GM19452 (cell line): ENCODE data around the gene SORCS1.

Source experiments
- ATAC-seq: cut with Tn5 transposase; IDR thresholded peaks from one replicate; pipeline ENCODE4 v1.9.1; 2021; ENCODE audit not compliant: unreplicated experiment

SORCS1 gene

GRCh38 chr10:107104026-107104652 lies 60.4 kb downstream of the SORCS1 start:
- no peak for ATAC-seq

DNA sequence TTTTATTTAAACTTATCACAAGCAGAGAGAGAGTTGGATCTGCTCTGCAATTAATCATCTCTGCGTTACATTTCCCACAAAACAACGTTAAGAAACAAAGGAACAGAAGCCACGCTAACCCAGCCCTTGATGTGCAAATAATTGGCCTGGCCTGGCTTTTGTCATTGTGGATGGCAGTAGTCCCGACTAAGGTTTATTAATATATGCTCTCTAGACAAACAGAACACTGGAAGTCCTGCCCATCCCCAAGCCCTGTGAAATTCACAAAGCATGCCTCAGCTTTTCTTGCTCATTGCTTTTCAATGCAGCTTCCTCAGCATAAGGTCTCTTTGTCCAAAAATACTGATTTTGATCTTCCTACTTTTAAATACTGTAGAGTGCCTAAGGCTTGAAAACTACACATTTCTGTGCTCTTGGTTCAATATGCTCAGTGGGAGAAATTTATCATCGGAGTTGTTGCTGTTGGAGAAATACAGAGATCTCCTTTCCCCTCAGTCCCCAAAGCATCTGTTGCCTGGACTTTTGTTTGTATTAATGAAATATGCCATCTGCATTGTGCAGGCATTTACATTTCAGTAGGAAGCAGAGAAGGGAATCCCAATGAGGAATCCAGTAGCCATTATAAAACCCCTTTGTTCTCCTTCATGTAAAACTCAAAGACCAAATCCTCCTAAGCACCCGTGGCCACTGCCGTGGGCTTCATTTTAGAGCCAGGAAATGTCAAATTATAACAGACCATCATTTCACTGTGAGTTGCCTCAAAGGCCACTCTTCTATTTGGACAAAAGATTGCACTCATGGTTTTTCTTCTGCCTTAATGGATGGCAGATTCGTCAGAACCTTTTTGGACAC lies 61.1 kb downstream of the SORCS1 start:
- ATAC-seq = no peak

DNA sequence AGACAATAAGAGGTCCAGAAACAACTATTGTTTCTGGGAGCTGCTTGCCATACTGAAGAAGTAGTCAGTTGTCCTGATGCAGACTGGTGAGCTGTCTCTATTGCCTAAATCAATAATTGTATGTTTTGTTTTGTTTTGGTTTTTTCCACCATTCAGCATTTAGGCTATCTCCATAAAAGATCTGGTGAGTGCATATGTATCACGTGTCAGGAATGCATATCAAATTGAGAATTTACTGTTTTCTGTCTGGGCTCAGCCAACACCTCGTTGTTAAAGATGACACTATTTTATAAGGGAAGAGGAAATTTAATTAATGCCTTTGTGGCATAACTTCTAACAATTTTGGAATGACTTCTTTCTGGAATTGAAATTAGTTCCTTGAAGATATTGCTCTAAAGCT lies 66.2 kb downstream of the SORCS1 start:
- ATAC-seq = no peak

DNA sequence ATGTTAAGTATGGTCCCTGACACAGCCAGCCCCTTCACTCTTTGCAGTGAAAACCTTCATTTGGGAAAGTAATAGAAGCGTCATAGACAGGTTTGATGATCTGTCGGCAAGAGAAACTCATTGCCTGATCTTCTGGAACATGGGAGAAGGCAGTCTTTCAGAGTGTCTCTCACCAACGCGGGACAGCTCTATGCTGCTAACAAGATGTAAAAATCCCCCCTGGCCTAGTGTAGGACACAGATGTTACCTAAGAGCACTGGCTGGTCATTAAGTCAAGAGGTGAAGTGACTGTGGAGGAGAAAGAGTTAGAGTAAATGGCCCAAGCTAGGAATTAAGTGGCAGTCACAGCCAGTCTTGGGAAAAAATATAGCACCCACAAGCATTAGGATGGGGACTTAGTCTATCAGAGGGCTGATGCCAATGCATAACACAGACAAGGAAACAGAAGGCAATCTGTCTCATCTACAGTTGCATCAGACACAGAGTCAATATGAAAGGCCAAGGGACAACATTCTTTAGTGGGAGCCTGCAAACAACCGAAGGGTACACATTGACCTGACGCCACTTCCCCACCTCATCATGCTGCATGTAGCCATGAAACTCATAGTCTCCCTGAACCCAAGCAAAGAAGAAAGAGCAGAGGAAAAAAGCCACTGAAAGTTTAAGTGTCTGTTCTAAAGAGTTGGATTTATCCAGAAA lies 69.5 kb downstream of the SORCS1 start:
- ATAC-seq = no peak

DNA sequence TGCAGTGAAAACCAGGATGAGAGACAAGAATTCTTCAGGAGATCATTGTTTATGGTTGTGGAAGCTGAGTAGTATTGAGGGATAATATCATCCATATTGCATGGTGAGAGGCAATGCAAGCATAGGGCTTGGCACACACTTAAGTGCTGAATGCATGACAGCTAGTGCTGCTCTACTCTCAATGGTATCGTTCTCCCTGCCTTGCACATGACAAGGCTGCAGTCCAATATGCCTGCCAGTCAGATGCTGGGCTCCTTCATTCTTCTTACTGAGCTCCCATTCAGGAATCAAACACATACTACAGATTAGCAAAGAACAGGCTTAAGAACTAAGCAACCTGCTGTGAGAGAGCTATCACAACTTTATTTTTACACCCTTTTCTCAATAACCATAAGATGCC lies 72.2 kb downstream of the SORCS1 start:
- ATAC-seq = no peak

DNA sequence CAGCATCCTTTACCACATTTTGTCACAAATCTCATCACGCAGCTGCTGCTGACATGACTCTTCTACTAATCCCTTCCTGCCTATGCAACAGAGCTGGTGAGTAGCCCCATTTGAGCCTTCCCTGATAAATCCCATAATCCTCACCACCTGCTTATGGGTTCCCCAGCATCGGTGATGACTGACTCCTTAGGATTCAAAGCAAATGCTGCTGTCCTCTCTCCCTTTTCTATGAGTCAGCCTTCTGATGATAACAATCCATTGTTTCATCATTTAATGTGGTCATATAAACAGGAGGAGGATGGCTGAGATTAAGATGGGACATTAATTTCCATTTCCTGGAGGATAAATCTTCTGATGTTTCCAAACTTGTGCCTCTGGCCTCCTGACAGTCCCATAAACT lies 73.4 kb downstream of the SORCS1 start:
- no peak for ATAC-seq

GRCh38 chr10:107085665-107086525 lies 78.6 kb downstream of the SORCS1 start:
- ATAC-seq = no peak

GRCh38 chr10:107083388-107084009 lies 81.0 kb downstream of the SORCS1 start:
- no peak for ATAC-seq

DNA sequence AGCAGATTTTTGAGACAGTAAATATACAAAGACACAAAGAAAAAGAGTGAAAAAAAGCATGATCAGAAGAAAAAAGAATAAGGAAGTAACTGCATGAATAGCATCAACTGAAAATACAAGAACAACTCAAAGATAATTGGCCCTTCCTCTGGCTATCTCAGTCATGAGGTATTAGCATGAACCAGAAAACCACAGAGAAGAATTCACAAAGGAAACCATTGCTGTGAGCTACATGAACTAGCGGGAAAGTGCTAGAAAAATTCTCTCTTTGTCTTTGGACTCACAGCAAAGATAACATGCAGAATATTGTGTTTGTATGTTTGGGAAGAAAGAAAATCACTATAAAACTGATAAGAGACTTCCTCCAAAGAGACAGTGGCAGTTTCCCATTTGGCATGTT lies 82.9 kb downstream of the SORCS1 start:
- no peak for ATAC-seq

DNA sequence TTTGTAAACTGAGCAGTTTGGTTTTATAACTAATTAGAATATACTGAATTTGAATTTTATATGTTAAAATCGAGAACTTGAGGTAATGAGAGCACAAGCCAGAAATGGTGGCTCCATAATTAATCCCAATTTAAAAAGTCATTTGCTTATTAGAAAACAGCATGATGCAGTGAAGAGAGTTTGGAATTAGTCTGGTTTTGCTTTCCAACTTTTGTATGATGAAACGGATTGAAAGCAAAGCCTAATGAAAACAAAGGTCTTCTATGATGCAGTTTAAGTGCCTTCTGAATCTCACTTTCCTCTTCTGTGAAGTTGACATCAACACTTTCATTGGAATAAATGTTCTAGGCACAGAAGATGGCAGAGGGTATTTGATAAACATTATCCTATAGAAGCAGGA lies 89.4 kb downstream of the SORCS1 start:
- no peak for ATAC-seq

DNA sequence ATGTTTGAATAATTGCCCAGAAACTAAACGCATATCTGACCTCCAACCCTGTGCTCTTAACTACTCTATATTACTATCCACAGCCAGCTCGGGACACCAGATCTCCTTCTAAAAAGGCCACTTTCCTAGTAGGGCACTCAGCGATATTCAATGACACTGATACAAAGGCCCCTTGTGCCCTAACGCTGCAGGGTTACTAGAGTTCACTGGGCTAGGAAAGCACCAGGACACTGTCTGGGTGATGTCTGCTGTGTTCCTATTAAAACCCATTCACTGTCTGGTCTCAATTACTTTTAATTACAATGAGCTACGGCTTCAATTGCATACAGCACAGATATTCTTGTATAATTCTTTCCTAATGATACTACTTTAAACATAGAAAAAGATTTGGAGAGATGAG lies 91.7 kb downstream of the SORCS1 start:
- ATAC-seq = no peak

DNA sequence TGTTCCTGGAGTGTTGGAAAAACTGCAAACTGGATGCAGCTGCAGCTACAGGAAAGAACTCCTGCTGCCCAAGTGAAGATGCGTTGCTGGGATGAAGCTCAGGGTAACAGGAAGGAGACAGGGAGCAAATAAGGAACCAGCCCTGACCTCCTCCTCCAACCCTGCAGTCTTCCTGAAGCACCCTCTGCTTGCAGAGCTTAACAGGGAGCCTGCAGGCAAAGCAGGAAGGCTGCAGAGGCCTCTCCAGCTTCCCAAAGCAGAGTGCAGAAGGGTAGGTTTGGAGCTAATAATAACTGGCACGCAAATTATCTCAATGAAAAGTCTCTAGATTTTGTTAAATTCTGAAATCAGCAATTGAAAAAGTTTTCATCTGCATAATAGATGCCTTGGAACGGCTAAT lies 92.5 kb downstream of the SORCS1 start:
- no peak for ATAC-seq

DNA sequence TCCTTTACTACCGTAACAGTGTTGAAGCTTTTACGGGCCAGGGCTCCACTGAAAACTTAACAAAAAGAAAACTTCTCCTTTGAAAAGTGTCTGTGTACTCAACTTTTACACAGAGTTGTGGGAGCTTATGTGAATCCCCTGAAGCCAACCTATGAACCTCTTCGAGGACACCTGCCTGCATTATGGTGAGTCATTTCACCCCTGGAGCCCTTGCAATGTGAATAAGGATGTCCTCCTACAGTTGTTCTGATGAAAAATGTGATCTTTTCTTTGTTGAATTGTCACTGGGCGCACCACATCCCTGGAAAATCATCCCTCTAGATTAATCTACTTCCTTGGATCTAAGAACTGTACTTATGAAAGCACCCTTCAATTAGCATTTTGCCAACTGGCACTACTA lies 93.2 kb downstream of the SORCS1 start:
- ATAC-seq = no peak

DNA sequence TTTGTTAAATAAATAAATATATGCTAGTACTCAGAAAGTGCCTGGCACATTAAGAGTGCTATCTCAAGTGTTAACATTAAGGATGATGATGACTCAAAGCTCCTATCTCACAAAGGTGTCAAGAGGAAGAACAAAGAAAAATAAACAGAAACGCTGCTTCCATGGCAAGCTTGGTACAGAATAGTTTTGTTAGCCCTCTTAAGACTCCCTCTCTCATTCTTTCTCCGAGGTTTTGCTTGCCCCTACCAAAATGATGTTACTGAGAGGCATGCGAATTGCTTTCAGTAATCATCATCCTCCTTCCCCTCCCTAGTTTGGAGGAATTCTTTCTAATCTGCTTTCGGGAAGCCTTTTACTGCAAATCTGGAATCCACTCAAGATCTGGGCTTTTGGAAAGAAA lies 96.7 kb downstream of the SORCS1 start:
- no peak for ATAC-seq

- ATAC-seq = no peak
These were observed 100.4 kb downstream of the SORCS1 start for GRCh38 chr10:107064075-107064474.

DNA sequence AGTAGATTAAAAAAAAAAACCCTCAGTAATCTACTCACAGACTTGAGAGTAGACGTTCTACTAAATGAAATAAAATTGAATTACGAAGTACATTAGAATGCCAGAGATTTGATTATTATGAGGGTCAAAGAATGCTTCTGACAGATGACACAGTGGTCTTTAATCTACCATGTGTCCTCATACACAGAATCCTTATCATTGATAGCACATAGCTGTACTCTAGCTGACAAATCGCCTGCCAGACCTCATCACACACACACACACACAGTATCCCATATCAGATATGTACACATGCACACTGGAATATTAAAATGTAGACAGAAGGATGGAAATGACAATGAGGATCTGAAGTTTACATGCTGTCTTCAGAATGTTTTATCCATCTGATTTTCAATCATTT lies 104.6 kb downstream of the SORCS1 start:
- ATAC-seq = no peak

GRCh38 chr10:107059068-107059804 lies 105.3 kb downstream of the SORCS1 start:
- ATAC-seq = no peak

DNA sequence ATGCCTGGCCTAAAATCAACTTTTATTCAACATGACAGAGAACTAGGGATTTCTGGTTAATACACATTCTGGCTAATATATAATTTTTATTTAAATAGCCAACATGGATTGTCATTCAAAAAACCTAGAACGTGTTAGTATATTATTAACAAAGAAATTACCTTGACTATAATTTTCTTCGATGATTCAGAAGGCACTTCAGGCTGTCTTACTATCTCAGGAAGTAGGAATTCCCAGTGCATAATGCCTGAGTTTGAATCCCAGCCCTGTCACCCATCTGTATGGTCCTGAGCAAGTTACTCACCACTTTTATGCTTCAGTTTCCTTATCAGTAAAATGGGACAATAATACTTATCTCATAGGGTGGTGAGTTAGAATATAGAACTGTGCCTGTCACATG lies 106.2 kb downstream of the SORCS1 start:
- ATAC-seq = no peak

DNA sequence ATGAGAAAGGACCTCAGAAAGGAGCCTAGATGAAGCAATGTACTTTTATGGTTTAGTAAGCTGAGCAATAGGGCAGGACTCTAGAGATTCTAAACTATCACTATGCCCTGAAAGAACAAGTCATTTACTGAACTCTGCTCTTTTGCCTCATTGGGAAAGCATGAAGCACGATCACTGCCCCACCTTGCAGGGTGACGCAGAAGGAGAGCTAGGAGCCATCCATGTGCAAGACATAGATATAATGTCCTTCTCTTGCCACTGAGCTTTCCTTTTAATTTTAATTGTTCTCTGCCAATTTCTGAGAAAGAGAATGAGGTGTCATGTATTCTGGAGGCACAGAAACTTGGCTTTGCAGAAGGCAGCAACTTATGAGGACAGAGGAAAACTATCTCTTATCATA lies 108.3 kb downstream of the SORCS1 start:
- ATAC-seq = no peak
